IPS-11a (cell line): ENCODE results near the gene SCCPDH.
"Not testable (repeated sequence)": the region's sequence is repeated elsewhere in the genome, so short reads cannot be mapped to it uniquely, and the experiment has no call there.

Experiments used
- H3K4me3 ChIP-seq: one replicate; pipeline ENCODE4 v1.5.1; 2013; ENCODE audit warnings: low read depth, low read length, control low read depth

Gene SCCPDH

GRCh38 chr1:246798606-246799496, 74.6 kb downstream of the SCCPDH start:
- H3K4me3 ChIP-seq: no peak overlapping the region

GRCh38 chr1:246800356-246800755, 76.1 kb downstream of the SCCPDH start:
- H3K4me3 ChIP-seq: no peak overlapping the region

DNA sequence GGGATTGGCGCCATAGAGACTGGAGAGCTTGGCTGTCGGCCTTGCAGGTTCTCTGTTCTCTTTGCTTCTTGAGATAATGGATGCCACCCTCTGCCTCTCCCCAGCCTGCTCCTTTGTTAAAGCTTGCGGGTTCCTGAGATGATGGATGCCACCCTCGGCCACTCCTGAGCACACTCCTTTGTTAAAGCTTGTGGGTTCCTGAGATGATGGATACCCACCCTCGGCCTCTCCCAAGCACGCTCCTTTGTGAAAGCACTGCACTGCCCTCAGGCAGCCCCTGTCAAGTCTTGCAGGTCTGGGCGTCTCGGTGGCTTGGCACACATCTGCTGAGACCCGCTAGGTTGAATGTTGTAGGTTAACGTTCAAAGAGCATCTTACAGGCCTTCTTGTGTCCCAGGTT, 76.5 kb downstream of the SCCPDH start:
- H3K4me3 ChIP-seq: no peak overlapping the region

- H3K4me3 ChIP-seq: no peak overlapping the region
Observed at GRCh38 chr1:246801241-246802020, 77.2 kb downstream of the SCCPDH start.

GRCh38 chr1:246803373-246803772, 79.2 kb downstream of the SCCPDH start:
- no peak overlapping the region for H3K4me3 ChIP-seq

DNA sequence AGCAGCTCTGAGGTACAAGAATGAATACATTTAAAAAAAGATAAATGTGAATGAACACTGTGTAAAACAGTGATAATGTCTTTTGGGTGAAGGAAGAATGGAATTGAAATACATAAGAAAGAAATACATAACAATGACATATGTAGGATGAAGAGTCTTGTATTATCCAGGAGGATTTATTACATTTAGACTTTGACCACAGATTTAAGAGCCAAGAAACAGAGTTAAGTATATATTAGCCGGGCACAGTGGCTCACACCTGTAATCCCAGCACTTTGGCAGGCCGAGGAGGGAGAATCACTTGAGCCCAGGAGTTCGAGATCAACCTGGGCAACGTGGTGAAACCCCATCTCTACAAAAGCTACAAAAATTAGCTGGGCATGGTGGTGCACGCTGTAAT, 79.7 kb downstream of the SCCPDH start:
- no peak overlapping the region for H3K4me3 ChIP-seq

DNA sequence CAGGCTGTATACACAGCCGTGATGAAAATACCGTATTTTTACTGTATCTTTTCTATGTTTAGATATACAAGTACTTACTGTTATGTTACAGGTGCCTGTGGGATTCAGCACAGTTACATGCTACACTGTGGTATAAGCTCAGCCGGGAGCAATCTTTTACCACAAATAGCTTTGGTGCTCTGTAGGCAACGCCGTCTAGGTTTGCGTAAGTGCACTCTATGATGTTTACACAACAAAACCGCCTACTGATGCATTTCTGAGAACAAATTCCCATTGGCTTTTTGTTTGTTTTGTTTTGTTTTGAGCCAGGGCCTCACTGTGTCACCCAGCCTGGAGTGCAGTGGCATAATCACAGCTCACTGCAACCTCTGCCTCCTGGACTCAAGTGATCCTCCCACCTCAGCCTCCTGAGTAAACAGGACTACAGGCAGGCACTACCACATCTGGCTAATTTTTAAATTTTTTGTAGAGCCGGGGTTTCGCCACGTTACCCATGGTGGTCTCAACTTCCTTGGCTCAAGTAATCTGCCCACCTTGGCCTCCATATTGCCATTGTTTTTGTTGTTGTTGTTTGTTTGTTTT, 81.0 kb downstream of the SCCPDH start:
- no peak overlapping the region for H3K4me3 ChIP-seq

GRCh38 chr1:246809473-246809872, 85.3 kb downstream of the SCCPDH start:
- H3K4me3 ChIP-seq: no peak overlapping the region

GRCh38 chr1:246811985-246812384, 87.8 kb downstream of the SCCPDH start:
- no peak overlapping the region for H3K4me3 ChIP-seq

DNA sequence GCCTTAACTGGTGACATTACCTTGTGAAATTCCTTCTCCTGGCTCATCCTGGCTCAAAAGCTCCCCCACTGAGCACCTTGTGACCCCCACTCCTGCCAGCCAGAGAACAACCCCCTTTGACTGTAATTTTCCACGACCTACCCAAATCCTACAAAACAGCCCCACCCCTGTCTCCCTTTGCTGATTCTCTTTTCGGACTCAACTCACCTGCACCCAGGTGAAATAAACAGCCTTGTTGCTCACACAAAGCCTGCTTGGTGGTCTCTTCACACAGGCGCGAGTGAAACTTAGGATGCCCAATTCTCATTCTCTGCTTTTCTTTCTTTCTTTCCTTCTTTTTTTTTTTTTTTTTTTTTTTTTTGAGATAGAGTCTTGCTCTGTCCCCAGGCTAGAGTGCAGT, 89.1 kb downstream of the SCCPDH start:
- not testable (repeated sequence) for H3K4me3 ChIP-seq

DNA sequence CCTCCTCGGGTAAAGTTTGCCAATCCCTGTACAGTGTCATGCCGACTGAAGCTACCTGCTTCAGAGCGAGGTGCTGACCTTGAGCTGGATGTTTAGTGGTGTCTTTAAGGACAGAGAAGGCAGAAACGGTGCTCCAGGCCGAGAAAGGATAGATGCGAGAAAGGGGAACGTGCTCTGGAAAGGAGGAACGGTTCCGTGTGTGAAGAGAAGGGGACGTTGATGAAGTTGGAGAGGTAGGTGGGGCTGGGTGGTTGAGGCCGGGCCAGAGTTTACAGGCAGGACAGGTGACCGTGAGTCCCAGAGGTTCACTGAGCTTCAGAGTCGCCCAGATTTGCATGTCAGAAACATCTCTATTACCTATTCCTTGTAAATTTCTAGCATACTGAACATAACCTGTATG, 90.7 kb downstream of the SCCPDH start:
- no peak overlapping the region for H3K4me3 ChIP-seq

GRCh38 chr1:246815693-246816270, 91.6 kb downstream of the SCCPDH start:
- no peak overlapping the region for H3K4me3 ChIP-seq
